WERI-Rb-1 (cell line): ENCODE measurements around the gene GP1BB.

Source experiments
- DNase-seq: peaks from one replicate; pipeline ENCODE4 v3.0.0-alpha.2; 2020
- H3K27ac ChIP-seq: fragments of 250-450 bp; sonication (Bioruptor Pico); 2 replicates; pipeline ENCODE4 v1.5.1; 2020; ENCODE audit warnings: mild to moderate bottlenecking, moderate library complexity
- H3K27me3 ChIP-seq: fragments of 250-450 bp; sonication (Bioruptor Pico); 2 replicates; pipeline ENCODE4 v1.5.1; 2021; ENCODE audit warnings: mild to moderate bottlenecking, low read depth, moderate library complexity; ENCODE audit not compliant: insufficient read depth, severe bottlenecking
- H3K36me3 ChIP-seq: fragments of 250-450 bp; sonication (Bioruptor Pico); 2 replicates; pipeline ENCODE4 v1.5.1; 2020; ENCODE audit warnings: mild to moderate bottlenecking, moderate library complexity
- H3K4me3 ChIP-seq: 2 replicates; pipeline ENCODE4 v1.5.1; 2011; ENCODE audit warnings: low read depth, mild to moderate bottlenecking, control low read depth, low read length
- H3K9me3 ChIP-seq: fragments of 250-450 bp; sonication (Bioruptor Pico); 2 replicates; pipeline ENCODE4 v1.5.1; 2021; ENCODE audit warnings: mild to moderate bottlenecking, moderate library complexity; ENCODE audit not compliant: severe bottlenecking
- TF ChIP-seq, protein P1 (sequence below): IDR thresholded peaks from 2 replicates; pipeline ENCODE4 v1.5.1; 2011; ENCODE audit warnings: low read depth, mild to moderate bottlenecking, control low read depth, inconsistent platforms, low read length

GP1BB gene

DNA sequence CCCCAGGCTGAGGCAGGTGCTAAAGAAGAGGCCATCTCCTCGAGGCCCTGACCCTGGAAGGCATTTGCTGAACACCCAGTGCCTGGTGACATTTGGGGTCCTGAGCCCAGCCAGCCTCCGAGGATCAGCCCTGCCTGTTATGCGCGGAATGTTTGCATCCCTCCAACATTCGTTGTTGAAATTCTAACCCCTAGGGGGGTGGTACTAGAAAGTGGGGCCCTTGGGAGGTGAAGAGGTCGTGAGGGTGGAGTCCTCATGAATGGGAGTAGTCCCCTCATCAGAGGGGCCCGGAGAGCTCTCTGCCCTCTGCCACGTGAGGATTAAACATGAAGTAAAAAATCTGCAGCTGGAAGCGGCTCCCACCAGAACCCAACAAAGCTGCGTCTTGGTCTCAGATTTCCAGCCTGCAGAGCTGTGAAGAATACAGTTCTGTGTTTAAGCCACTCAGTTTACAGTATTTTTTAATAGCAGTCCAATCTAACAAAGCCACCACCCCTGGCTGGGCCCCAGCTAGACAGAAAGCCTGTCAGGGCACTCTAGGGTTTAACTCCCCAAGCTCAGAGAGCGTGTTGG, 44.3 kb upstream of the GP1BB start:
- no peak overlapping the region for H3K27ac ChIP-seq
- TF ChIP-seq, protein P1, sequence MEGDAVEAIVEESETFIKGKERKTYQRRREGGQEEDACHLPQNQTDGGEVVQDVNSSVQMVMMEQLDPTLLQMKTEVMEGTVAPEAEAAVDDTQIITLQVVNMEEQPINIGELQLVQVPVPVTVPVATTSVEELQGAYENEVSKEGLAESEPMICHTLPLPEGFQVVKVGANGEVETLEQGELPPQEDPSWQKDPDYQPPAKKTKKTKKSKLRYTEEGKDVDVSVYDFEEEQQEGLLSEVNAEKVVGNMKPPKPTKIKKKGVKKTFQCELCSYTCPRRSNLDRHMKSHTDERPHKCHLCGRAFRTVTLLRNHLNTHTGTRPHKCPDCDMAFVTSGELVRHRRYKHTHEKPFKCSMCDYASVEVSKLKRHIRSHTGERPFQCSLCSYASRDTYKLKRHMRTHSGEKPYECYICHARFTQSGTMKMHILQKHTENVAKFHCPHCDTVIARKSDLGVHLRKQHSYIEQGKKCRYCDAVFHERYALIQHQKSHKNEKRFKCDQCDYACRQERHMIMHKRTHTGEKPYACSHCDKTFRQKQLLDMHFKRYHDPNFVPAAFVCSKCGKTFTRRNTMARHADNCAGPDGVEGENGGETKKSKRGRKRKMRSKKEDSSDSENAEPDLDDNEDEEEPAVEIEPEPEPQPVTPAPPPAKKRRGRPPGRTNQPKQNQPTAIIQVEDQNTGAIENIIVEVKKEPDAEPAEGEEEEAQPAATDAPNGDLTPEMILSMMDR: no peak
- no peak overlapping the region for H3K4me3 ChIP-seq
- H3K9me3 ChIP-seq: no peaks in the 10 kb centered on the region
- no peaks in the 10 kb centered on the region for H3K36me3 ChIP-seq
- no peak for DNase-seq
- no peaks in the 10 kb centered on the region for H3K27me3 ChIP-seq

- H3K4me3 ChIP-seq: no peak overlapping the region
- no peaks in the 10 kb centered on the region for H3K27me3 ChIP-seq
- TF ChIP-seq, protein P1: peak; percentile 89
- H3K27ac ChIP-seq: no peak overlapping the region
- DNase-seq: peak; percentile 54
- no peaks in the 10 kb centered on the region for H3K9me3 ChIP-seq
- no peaks in the 10 kb centered on the region for H3K36me3 ChIP-seq
Measured at GRCh38 chr22:19679522-19680101, 43.7 kb upstream of the GP1BB start.

DNA sequence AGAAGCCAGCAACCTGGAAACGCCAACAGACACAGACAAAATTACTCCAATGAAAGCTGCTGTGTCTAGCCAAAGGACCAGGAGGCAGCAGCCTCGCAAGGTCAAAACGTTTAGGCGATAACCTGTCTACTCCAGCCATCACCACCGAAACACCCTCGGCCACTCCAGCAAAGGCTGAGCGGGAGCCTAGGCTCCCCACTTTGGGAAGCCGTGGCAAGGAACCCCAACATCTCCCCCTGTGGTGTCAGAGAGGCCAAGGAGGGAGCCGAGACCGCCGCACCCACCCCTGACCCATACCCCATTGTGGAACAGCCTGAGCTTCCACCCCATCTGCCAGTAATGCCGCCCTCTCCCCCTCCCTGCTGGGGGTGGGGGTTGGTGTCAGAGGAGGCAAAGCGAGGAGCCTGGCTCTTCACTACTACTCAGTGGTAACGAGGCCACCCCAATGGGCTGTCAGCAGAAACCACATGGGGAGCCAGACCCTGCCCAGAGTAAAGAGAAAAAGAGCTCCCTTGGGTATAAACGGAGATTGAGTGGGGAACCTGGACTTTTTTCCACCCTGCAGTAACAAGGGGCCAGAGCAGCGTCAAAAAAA, 43.0 kb upstream of the GP1BB start:
- peaks cover 2% of the 10 kb centered on the region for H3K9me3 ChIP-seq
- DNase-seq: no peak
- no peaks in the 10 kb centered on the region for H3K27me3 ChIP-seq
- H3K36me3 ChIP-seq: no peaks in the 10 kb centered on the region
- no peak overlapping the region for H3K27ac ChIP-seq
- no peak overlapping the region for H3K4me3 ChIP-seq
- TF ChIP-seq, protein P1: no peak

DNA sequence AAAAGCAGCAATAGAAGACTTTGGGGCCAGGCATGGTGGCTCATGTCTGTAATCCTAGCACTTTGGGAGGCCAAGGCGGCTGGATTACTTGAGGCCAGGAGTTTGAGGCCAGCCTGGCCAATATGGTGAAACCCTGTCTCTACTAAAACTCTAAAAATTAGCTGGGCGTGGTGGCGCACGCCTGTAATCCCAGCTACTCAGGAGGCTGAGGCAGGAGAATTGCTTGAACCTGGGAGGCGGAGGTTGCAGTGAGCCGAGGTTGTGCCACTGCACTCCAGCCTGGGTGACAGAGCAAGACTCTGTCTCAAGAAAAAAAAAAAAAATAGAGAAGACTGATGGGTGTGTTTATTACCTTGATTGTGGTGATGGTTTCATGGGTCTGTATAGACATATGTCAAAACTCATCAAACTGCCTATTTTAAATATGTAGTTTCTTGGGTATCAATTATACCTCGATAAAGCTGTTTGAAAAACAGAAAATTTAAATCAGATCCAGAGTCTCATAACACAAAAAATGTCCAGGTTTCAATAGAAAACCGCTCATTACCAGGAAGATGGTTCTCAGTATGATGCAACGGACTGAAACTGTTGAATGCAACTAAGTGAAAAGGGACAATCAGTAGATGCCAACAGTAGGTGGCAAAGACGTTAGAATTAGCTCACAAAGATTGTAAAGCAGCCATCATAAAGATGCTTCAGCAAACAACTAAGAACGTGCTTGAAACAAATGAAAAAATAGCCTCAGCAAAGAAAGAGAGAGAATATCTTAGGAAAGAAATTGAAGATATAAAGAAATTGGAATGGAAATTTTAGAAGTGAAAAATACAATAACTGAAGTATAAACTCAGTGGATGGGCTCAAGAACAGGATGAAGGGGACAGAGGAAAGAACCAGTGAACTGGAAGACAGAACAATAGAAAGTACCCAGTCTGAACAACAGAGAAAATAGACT, 42.2 kb upstream of the GP1BB start:
- Histone ChIP-seq H3K9me3 (peaks cover 2% of the 10 kb centered on the region), H3K4me3 (no peak overlapping the region), H3K36me3 (no peaks in the 10 kb centered on the region), H3K27ac (no peak overlapping the region), H3K27me3 (peaks cover 3% of the 10 kb centered on the region)
- TF ChIP-seq, protein P1: no peak
- DNase-seq: no peak

GRCh38 chr22:19681863-19682245, 41.5 kb upstream of the GP1BB start:
- DNase-seq: no peak
- Histone ChIP-seq H3K27me3 (peaks cover 5% of the 10 kb centered on the region), H3K4me3 (no peak overlapping the region), H3K27ac (no peak overlapping the region), H3K36me3 (no peaks in the 10 kb centered on the region), H3K9me3 (peaks cover 2% of the 10 kb centered on the region)
- TF ChIP-seq, protein P1: no peak
